Erythroblast (primary cell): Measurements from ENCODE around the gene EPHB2.

ENCODE experiments used
- DNase-seq, 2 experiments: peaks; one replicate each; lab custom pipeline; 2025; lab: John Stamatoyannopoulos, UW
- GATA1 ChIP-seq: IDR thresholded peaks from 2 replicates; pipeline ENCODE4 v1.6.1; 2011; ENCODE audit warnings: low read depth, mild to moderate bottlenecking, control low read depth, low read length, moderate library complexity
- POLR2A ChIP-seq: IDR thresholded peaks from 2 replicates; pipeline ENCODE4 v1.6.1; 2011; ENCODE audit warnings: mild to moderate bottlenecking, low read length

EPHB2 gene

DNA sequence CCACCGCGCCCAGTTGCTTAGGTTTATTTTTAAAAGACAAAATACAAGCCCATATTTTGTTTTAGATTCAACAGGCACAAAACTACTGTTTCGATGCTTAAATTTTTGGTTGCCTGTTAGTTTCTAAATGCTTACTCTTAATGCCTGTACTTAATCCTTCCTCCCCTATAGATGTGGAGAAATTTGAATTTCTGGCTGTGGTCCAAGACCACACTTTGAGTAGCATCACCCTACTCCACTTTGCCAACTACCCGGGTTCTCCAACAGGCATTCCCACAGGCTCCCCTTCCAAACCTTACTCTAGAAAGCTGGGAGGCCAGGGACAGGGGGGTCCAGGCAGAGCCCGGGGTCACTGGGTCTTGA, 242.0 kb downstream of the EPHB2 start:
- TF ChIP-seq POLR2A (no peak), GATA1 (no peak)
- DNase-seq: no peak

DNA sequence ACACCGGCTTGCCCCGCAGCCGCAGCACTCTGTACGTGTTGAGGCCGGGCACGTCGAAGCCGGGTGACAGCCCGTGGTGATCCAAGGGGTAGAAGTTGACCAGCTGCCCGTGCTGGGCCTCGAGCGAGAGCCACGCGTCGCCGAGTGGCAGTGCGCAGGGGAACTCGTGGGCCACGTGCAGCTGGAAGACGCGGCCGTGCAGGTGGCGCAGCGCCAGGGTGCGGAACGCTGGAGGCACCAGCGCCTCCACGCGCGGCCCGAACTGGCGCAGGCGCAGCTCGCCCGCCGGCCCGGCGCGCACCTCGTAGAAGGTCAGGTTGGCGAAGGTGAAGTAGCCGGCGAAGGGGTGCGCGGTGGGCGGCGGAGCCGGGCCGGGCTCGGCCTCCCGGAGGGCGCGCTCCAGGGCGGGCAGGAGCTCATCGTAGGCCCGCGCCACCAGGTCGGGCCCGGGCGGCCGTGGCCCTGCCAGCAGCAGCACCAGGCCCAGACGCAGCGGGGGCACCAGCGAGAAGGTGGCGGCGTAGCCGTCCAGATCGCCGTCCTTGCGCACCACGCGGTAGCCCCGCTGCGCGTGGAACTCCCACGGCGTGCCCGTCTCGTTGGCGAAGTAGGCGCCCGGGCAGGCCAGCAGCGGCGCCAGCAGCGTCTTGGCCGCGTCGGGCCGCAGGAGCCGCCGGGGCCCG, 242.6 kb downstream of the EPHB2 start:
- TF ChIP-seq GATA1: no peak
- TF ChIP-seq POLR2A: no peak
- DNase-seq: no peak

DNA sequence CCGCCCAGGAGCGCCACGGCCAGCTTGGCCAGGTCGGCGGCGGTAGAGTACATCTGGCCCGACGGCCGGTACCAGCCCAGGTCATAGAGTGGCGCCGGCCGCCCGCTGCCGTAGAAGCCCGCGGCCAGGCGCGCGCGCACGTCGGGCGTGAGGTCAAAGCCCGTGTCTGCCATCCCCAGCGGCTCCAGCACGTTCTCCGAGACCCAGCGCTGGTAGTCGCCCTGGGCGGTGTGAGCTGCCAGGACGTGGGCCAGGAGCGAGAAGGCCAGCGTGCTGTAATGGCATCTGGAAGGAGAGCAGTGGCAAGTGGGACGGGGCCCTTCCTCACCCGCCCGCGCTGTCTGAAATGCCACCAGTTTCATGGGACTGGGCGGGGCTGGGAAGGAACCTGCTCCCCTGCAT, 243.1 kb downstream of the EPHB2 start:
- TF ChIP-seq POLR2A: no peak
- TF ChIP-seq GATA1: no peak
- DNase-seq: no peak

DNA sequence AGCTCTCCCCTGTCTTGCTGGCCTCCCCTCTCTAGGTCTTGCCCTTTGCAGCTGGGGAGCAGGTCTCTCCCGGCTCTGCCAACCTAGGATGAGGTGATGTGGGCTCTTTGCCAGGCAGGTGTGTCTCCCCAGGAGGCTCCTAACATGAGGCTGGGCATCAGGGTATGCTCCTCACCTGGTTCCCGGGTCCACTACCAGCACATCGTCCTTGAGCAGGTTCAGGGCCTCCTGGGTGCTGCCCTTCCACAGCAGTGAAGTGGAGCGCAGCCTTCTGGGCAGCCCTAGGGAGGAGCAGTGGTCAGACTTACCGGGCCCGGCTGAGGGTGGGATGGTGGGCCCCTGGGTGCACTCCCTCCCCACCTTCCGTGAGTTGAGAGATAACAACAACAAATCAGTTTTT, 244.5 kb downstream of the EPHB2 start:
- no peak for DNase-seq
- TF ChIP-seq POLR2A (no peak), GATA1 (no peak)

DNA sequence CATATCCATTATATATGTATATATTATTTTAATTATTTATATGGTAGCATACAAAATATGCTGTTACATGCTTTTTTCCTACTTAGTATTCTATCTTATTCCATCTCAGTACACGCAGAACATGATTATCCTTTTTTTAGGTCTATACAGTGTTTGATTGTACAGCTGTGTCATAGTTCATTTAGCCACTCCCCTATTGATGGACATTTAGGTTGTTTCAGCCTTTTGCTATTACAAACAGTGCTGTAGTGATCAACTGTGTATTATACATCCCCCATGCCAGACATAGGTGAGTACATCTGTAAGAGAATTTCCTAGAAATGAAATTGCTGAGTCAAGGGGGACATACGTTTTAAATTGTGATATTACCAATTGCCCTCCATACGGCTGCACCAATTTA, 246.4 kb downstream of the EPHB2 start:
- DNase-seq: no peak
- no peak for TF ChIP-seq GATA1

DNA sequence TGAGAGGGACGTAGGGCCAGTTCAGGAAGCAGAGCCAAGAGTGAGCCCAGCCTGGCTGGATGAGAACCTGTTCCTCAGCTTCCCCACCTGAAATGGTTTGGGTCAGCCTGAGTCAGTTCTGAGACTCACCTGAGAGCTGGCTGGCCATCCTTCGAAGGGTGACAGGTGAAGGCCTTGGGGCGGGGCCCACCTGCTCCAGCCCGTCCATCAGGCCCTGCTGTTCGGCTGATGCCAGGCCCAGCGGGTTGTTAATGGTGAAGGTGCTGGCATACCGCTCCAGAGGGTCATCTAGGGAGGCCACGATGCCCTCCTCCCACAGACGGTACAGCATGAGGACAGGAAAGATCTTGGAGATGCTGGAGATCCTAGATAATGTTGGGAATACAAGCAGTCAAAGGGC, 247.9 kb downstream of the EPHB2 start:
- DNase-seq: no peak
- TF ChIP-seq POLR2A: no peak
- TF ChIP-seq GATA1: no peak

DNA sequence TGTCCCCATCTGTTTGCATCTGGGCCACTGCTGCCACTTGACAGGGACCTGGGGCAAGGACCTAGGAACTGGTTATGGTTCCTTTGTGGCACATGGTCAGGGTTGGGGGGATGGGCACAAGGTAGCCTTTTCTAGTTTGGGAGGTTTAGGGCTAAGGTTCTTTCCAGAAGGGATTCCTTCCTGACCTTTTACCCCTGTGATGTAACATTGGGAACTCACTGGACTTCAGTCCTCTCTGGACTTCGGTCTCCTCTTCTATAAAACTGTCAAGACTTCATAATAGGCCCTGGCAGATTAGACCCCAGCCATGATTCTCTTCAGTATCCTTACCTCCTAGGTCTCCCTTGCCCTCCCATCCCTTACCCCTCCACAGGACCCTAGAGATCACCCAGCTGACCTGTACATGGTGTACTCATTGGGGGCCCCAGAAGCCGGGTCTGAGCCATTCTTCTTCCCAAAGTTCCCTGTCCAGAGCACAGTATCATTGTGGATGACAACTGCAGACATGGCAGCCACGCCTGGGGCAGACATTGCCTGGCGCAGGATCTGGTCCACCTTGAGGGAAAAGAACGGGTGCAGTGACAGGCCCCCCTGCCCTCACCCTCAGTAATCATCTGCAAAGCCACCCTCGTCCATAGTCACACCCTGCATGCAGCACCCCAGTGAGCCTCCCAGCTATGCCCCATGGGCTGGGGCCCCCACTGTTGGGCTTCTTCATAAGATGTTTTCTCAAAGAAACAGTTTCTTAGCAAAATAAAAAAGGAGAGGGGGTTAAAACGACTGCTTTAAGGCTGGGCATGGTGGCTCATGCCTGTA, 249.1 kb downstream of the EPHB2 start:
- no peak for DNase-seq
- no peak for TF ChIP-seq POLR2A
- no peak for TF ChIP-seq GATA1

DNA sequence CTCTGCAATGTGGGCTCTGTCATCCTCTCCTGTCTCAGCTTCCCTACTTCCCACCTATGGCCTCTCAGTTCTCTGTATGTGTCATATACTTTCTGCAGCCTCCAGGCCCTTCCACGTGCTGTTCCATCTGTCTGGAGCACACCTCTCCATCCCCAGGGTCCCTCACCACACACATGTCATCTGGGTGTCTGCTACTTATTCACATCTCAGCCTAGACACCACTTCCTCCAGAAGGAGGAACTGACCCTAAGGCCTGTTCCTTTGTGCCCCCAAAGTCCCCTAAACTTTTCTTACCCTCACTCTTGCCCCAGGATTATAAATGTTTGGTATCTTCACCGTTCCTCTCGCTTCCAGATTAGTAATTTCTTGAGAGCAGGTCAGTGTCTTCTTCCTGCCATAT, 251.9 kb downstream of the EPHB2 start:
- no peak for TF ChIP-seq POLR2A
- no peak for TF ChIP-seq GATA1
- DNase-seq: no peak

DNA sequence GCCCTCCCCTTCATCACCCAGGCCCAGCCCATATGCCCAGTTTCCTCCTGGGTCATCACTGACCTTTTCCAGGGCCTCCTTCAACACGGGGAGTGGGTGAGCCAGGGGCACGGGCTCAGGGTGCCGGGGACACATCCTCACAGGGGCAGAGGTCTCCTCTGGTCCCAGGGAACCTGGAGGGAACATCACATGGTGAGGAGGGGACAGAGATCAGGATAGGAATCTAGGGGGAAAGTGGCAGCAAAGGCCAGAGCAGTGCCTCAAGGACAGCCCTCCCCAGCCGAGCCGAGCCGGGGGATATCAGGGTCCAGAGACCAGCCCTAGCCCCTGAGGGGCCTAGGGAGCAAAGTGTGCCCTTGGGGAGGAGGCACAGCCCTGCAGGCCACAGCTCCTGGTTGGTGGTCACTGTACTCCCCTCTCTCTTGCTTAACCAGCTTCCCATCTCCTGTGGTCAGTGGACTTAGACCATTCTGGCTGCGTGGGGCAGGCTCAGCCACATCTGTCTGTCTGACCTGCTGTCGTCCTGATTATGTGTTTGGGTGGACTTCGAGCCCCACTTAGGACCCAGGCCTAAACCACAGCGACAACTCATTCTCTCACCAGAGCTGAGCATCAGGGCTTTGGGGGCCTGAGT, 252.5 kb downstream of the EPHB2 start:
- TF ChIP-seq POLR2A (no peak), GATA1 (no peak)
- no peak for DNase-seq

DNA sequence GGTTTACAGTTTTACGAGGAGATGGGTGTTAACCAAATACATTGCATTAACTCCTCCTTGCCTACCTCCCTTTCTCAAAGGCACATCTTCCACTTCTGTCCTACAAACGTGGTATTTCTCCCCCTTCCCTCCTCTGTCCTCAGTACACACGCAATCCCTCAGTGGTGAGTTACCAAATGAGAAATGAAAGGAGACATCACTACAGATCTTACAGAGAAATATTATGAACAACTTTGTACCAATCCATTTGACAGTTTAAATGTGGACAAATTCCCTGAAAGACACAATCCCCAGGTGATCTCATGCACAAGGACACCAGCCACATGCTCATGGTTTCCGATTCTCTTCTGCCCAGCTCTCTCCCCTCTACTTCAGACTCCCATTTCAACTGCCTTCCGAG, 255.7 kb downstream of the EPHB2 start:
- DNase-seq: no peak
- no peak for TF ChIP-seq POLR2A
- TF ChIP-seq GATA1: no peak

DNA sequence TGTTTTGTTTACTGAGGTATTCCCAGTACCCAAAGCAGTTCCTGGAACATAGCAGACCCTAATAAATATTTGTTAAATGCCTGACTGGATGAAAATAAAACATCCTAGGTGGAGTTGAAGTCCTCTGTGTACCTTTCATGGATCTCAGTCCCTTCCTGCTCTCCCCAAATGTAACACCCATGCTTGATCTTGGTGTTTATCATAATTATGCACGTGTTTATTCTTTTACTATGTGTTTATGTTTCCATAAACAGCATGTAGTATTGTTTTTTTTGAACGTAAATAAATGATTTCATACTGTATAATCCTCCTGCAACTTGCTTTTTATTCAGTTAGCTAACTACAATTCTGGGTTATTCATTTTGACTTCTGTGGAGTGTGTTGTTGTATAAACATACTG, 257.2 kb downstream of the EPHB2 start:
- no peak for DNase-seq
- TF ChIP-seq GATA1 (no peak), POLR2A (no peak)

DNA sequence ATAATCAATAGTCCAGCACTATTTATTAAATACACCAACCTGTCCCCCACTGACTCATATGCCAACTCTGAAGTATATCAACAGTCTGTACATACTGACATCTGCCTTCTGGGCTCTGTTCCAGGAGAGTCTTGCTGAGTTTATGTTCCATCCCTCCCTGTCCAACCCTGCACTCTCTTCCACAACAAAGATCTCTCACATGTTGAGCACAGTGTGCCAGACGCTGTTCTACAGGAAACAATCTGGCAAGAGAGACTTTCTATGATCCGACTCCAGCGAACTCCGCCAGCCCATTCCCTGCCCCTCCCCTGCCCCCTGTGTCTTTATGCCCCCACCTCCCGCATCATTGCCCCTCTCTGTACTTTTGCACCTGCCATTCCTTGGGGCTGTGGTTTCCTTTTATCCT, 258.7 kb downstream of the EPHB2 start:
- TF ChIP-seq GATA1 (no peak), POLR2A (no peak)
- DNase-seq: no peak

DNA sequence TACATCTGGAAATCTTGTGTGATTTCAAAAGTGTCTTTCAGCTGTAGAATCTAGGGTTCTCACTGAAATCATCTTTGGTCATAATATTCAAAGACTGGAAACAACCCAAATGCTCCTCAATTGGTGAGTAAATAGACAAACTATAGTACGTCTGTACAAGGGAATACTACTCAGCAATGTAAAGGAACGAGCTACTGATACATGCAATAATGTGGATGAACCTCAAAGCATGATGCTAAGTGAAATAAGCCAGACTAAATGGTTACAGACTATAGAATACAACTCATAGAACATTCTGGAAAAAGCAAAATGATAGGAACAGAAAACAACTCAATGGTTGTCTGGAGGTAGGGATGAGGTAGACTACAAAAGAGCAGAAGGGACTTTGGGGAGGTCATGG, 259.5 kb downstream of the EPHB2 start:
- no peak for DNase-seq
- no peak for TF ChIP-seq GATA1
- TF ChIP-seq POLR2A: no peak
